ENCODE measurements around the gene AFAP1.

GRCh38 chr4:7797330-7797729 lies 142.3 kb downstream of the AFAP1 start:
- TF ChIP-seq CTCF (conservative IDR thresholded peaks at IDR 0.05; ENCODE audit: low read length) (no peak), EZH2phosphoT487 (IDR thresholded peaks at IDR 0.05; ENCODE audit: borderline replicate concordance) (no peak)

All from Loucy (cell line).